GM12875 (cell line): ENCODE data around the gene EYS.

ENCODE experiments used
- H3K4me3 ChIP-seq: one replicate; pipeline ENCODE4 v1.5.1; 2011; ENCODE audit warnings: low read depth, low read length, control low read depth
- TF ChIP-seq, protein P1 (sequence below): IDR thresholded peaks from 2 replicates; pipeline ENCODE4 v1.5.1; 2011; ENCODE audit warnings: low read depth, mild to moderate bottlenecking, control low read depth, inconsistent platforms, low read length, moderate library complexity, borderline replicate concordance; ENCODE audit not compliant: insufficient read depth

Gene EYS

DNA sequence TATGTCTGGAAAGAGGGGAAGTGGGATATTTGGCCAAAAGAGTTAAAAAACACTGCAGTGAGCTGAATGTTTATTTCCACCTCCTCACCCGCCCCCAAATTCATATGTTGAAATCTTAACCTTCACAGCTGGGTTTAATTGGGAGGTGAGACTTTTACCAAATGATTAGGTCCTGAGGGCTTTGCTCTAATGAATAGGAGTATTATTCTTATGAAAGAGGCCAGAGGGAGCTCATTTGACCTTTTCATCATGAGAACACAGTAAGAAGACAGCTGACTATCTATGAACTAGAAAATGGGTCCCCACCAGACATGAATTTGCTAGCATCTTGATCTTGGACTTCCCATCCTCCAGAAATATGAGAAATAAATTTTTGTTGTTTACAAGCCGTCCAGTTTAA lies 1042.5 kb downstream of the EYS start:
- TF ChIP-seq, protein P1, sequence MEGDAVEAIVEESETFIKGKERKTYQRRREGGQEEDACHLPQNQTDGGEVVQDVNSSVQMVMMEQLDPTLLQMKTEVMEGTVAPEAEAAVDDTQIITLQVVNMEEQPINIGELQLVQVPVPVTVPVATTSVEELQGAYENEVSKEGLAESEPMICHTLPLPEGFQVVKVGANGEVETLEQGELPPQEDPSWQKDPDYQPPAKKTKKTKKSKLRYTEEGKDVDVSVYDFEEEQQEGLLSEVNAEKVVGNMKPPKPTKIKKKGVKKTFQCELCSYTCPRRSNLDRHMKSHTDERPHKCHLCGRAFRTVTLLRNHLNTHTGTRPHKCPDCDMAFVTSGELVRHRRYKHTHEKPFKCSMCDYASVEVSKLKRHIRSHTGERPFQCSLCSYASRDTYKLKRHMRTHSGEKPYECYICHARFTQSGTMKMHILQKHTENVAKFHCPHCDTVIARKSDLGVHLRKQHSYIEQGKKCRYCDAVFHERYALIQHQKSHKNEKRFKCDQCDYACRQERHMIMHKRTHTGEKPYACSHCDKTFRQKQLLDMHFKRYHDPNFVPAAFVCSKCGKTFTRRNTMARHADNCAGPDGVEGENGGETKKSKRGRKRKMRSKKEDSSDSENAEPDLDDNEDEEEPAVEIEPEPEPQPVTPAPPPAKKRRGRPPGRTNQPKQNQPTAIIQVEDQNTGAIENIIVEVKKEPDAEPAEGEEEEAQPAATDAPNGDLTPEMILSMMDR: no peak
- no peak overlapping the region for H3K4me3 ChIP-seq

DNA sequence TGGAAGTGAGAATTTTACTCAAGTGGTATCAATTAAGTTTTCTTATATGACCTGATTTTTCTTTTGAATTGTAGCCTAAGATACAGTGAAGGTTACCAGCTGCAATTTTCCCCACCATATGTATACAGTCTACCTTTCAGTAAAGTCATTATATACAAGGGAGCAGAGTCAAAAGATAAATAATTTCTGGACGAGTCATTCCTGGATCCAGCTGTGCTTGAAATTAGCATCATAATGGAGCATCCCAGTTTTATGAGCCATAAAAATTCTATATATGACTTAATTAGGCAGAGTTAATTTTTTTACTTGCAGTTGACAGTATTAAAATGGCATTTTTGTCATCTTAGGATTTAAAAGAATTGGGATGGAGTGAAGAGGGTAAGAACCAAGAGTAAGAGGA lies 1063.0 kb downstream of the EYS start:
- no peak overlapping the region for H3K4me3 ChIP-seq
- TF ChIP-seq, protein P1: no peak

DNA sequence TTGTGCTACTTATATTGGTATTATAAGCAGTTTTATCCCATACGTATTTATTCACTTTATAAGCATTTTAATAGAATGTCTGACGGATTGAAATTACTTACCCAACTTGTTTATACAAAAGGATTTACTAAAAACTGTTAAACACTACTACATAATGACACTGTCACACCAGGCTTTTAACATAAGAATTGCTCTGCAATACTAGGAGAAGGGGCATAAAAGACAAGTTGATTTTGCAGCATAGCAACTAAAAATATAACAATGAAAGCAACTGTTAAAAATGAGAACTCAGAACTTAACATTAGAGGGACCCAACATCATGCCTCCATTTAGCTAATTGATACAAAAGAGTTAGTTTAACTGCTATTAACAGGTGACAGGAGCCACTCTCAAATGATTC lies 1076.1 kb downstream of the EYS start:
- H3K4me3 ChIP-seq: no peak overlapping the region
- TF ChIP-seq, protein P1: no peak

DNA sequence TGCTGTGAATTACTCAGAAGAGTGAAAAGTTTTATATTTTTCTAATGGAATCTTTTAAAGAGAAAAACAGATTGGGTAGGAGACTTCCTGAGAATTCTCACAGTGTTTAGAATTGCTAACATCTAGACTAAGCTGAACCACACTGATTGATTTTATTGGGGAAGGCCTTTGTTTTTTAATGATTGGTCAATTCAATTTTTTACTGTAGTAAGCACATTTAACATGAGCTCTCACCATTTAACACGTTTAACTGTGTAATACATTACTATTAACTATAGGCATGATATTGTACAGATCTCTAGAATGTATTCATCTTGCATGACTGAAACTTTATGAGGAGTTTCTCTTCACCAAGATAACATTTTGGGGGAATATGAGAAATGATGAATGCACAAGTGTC lies 1084.1 kb downstream of the EYS start:
- H3K4me3 ChIP-seq: no peak overlapping the region
- TF ChIP-seq, protein P1: no peak

DNA sequence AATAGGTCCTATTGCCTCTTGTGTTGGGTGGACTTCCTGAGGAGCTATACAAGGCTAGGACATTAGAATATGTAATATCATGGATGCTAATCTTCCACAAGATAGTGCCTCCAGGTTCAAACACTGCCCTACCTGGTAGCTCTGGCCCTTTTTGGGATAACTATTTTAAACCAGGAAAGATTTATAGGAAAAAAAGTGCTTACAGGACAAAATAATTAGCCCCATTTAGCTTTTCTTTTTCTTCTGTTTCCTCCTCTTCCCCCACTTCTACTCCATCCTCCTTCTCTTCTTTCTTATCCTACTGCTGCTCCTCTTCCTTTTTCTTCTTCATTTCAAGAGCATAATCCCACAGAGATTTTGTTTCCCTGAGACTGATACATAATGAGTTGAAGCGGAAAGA lies 1104.0 kb downstream of the EYS start:
- H3K4me3 ChIP-seq: no peak overlapping the region
- TF ChIP-seq, protein P1: no peak

DNA sequence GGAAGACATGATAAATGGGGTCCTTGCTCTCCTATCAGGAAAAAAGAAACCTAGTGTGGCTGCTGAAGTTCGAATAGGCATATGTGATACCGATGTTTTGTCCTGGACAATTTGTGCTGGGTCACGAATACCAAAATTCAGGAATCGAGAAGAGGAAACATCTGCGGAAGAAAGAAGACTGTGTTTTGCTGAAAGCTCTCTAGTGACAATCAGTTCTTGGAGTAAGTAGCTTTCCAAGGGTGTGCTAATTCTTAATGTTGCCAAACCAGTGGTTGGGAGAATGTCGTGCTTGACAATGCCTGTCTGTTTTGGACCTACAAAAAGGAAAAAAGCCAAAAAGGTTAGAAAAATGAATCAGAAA lies 1115.4 kb downstream of the EYS start:
- TF ChIP-seq, protein P1: no peak
- H3K4me3 ChIP-seq: no peak overlapping the region

DNA sequence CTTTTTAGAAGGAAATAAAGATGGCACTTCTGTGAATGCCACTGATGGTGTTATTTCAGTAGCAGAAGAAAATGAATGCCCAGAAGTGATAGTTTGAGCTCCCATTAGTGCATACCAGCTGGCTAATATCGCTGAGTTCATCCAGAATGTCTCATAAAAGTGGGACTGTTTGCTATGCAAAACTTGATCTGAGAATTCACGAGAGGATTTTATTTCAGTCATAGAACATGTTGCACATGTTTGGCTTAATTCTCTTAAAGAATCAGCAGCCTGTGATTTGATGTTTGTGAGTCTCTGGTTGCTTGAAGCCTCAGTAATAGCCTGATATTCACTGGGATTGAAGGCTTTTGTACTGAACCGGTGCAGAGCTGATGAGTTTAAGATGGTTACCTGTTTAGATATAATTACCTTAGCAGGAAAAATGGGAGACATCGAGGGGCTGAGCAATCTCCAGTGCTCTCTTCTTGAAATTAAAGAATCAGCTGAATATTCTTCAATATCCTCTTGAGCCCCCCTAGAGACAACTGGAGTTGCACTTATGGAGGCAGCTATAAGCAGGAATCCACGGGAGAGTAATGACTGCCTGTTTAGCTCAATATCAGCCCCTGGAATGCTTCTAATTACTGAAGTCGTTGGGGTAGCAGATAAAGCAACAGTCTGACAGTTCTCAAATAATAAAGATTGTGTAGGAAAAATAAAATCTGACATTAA lies 1115.9 kb downstream of the EYS start:
- TF ChIP-seq, protein P1: no peak

More for the DNA sequence above, 1115.9 kb downstream of the EYS start:
- no peak overlapping the region for H3K4me3 ChIP-seq
